ENCODE measurements around the gene ZNF654. TPM values are rescaled to one million over a fixed set of nuclear protein-coding genes. Genes with fewer than 3 reads are reported as not detected.

ZNF654 gene
- total and polyA plus RNA-seq, 2 experiments from 2014 or later = 6.2 to 7.5 TPM

- H3K36me3 Mint-ChIP-seq (ENCODE audit: low read depth) = no peaks in the 10 kb centered on the region
- Histone ChIP-seq H3K36me3 (ENCODE audit: insufficient read depth) (no peaks in the 10 kb centered on the region), H3K27ac (ENCODE audit: low read depth) (no peak overlapping the region), H4K20me1 (replicated peaks; ENCODE audit: insufficient read depth) (no peaks in the 10 kb centered on the region), H3F3A (replicated peaks; ENCODE audit: low read depth) (no peaks in the 10 kb centered on the region), H3K9me2 (ENCODE audit: insufficient read depth) (no peaks in the 10 kb centered on the region), H3K4me2 (no peak overlapping the region), H3K4me1 (ENCODE audit: insufficient read depth) (no peaks in the 10 kb centered on the region), H2AFZ (peak overlapping the region; percentile 88), H3K4me3 (no peak overlapping the region), H3K27me3 (ENCODE audit: insufficient read depth) (no peaks in the 10 kb centered on the region), H3K79me2 (replicated peaks; ENCODE audit: insufficient read depth) (no peaks in the 10 kb centered on the region)
- no peaks in the 10 kb centered on the region for H3K4me1 Mint-ChIP-seq
- no peaks in the 10 kb centered on the region; the same call in 2 of the 3 replicates for H3K9me3 Mint-ChIP-seq
- peaks cover 2% of the 10 kb centered on the region for H3K27me3 Mint-ChIP-seq (ENCODE audit: insufficient read depth, low read depth, poor library complexity)
- ATAC-seq (no peak), DNase-seq (ENCODE audit: low spot score) (no peak)
- no peak overlapping the region for H3K4me3 Mint-ChIP-seq
- TF ChIP-seq ETS1 (IDR thresholded peaks at IDR 0.05) (no peak), EZH2phosphoT487 (IDR thresholded peaks at IDR 0.05; ENCODE audit: unreplicated experiment) (no peak), NANOG (IDR thresholded peaks at IDR 0.05; ENCODE audit: borderline replicate concordance) (no peak), JUNB (IDR thresholded peaks at IDR 0.05; ENCODE audit: unreplicated experiment) (no peak), REST (IDR thresholded peaks at IDR 0.05; ENCODE audit: unreplicated experiment) (no peak), ZNF114 (CRISPR knock-in tag; IDR thresholded peaks at IDR 0.05) (no peak), EZH2 (IDR thresholded peaks at IDR 0.05; ENCODE audit: low read depth, unreplicated experiment) (no peak), CREB1 (CRISPR knock-in tag; IDR thresholded peaks at IDR 0.05; ENCODE audit: low read depth) (no peak), ZNF331 (CRISPR knock-in tag; IDR thresholded peaks at IDR 0.05; ENCODE audit: low read depth) (no peak), STAT1 (IDR thresholded peaks at IDR 0.05; ENCODE audit: unreplicated experiment) (no peak), POLR2AphosphoS5 (IDR thresholded peaks at IDR 0.05; ENCODE audit: low read depth) (no peak), CTCF (conservative IDR thresholded peaks at IDR 0.05; ENCODE audit: low read depth in 2 of 2) (no peak), ZNF462 (CRISPR knock-in tag; IDR thresholded peaks at IDR 0.05) (no peak)
- H3K27ac Mint-ChIP-seq = no peak overlapping the region
These were observed 48.2 kb upstream of the ZNF654 start for GRCh38 chr3:88010810-88011209.
